AG10803 (cell line): ENCODE results near the gene FXYD1.

Experiments used
- DNase-seq: peaks from one replicate; pipeline ENCODE4 v3.0.0; 2010; ENCODE audit warnings: low read depth
- H3K4me3 ChIP-seq: 2 replicates; pipeline ENCODE4 v1.5.1; 2011; ENCODE audit warnings: mild to moderate bottlenecking, low read length, control low read depth
- TF ChIP-seq, protein P1 (sequence below): conservative IDR thresholded peaks from 2 replicates; pipeline ENCODE4 v1.5.1; 2011; ENCODE audit warnings: mild to moderate bottlenecking, low read length, control low read depth, inconsistent platforms

Gene FXYD1

DNA sequence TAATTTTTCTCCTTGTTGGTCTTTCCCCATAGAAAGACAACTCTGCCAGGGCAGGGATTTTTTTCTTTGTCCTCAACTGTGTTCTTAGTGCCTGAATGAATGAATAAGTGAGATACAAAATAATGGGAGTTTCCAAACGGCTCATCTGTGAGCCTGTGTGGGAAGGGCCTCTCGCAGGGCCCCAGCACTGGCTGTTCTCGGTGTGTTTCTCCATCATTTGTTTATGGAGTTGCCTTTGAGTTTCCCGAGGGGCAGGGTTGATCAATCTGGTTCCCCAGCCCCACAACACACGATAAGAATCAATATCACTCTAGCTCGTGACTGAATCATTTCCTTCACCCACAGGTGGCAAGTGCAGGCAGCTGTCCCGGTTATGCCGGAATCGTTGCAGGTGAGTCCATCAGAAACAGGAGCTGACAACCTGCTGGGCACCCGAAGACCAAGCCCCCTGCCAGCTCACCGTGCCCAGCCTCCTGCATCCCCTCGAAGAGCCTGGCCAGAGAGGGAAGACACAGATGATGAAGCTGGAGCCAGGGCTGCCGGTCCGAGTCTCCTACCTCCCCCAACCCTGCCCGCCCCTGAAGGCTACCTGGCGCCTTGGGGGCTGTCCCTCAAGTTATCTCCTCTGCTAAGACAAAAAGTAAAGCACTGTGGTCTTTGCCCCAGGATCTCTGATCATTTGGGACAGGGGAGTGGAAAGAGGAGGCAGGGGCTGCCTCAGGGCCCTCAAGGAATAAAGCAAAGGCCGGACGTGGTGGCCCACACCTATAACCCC is 30.8 kb downstream of the FXYD1 start:
- H3K4me3 ChIP-seq: no peak overlapping the region
- no peak for DNase-seq
- TF ChIP-seq, protein P1, sequence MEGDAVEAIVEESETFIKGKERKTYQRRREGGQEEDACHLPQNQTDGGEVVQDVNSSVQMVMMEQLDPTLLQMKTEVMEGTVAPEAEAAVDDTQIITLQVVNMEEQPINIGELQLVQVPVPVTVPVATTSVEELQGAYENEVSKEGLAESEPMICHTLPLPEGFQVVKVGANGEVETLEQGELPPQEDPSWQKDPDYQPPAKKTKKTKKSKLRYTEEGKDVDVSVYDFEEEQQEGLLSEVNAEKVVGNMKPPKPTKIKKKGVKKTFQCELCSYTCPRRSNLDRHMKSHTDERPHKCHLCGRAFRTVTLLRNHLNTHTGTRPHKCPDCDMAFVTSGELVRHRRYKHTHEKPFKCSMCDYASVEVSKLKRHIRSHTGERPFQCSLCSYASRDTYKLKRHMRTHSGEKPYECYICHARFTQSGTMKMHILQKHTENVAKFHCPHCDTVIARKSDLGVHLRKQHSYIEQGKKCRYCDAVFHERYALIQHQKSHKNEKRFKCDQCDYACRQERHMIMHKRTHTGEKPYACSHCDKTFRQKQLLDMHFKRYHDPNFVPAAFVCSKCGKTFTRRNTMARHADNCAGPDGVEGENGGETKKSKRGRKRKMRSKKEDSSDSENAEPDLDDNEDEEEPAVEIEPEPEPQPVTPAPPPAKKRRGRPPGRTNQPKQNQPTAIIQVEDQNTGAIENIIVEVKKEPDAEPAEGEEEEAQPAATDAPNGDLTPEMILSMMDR: no peak

DNA sequence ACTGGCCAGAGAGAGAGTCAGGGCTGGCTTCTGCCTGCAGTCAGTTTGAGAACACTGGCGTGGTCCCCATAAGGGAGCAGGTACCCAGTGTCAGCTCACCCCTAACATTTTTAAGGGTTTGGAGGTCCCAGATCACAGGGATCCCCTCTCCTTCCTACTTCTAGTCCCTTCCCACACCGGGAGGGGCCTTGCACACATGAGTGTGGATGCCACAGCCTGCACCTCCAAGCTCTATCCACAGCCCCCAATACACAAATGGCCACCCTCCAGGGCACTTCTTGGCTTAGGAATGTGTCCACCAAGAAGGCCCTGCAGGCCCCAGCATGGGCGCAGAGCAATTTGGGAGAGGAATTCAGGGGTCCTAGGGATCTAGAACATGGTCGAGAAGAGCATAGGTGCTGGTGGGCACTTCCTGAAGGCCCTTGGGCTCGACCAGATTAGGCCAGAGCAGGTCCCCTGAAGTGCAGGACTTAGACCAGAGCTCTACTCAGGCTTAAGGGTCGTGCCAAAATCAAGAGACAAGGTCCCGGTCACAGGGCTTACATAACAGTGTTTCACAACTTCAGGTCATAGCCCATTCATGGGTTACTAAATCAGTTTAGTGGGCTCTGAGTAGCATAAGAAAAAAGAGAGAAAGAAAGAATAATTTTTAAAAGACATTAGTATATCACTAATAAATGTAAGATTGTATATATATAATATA is 31.9 kb downstream of the FXYD1 start:
- TF ChIP-seq, protein P1: no peak
- DNase-seq: no peak
- H3K4me3 ChIP-seq: no peak overlapping the region

DNA sequence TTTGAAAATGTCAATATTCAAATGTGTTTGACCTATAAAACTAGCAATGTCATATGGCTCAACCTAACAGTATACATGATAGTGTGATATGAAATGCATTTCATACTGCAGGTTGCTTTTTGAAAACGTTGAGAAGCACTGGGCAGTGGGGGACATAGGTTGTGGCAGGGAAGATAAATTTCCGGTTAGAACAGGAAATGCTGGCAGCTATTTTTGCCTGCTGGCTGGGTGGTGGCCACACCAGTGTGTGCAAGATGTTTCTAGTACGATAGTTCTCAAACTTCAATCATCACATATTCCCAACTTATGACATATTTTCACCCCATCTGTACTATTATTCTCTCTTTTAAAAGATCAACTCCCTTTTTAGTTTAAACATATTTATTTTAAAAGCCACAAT is 33.1 kb downstream of the FXYD1 start:
- TF ChIP-seq, protein P1: no peak
- H3K4me3 ChIP-seq: no peak overlapping the region
- no peak for DNase-seq

DNA sequence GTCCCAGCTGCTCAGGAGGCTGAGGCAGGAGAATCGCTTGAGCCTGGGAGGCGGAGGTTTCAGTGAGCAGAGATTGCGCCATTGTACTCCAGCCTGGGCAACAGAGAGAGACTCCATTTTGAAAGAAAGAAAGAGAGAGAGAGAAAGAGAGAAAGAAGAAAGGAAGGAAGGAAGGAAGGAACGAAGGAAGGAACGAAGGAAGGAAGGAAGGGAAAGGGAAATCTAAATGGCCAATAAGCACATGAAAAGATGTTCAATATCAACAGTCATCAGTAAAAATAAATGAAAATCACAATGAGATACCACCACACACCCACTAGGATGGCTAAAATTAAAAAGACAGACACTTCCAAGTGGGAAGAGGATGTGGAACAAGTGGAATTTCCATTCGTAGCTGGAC is 35.6 kb downstream of the FXYD1 start:
- no peak for DNase-seq
- TF ChIP-seq, protein P1: no peak
- H3K4me3 ChIP-seq: no peak overlapping the region

DNA sequence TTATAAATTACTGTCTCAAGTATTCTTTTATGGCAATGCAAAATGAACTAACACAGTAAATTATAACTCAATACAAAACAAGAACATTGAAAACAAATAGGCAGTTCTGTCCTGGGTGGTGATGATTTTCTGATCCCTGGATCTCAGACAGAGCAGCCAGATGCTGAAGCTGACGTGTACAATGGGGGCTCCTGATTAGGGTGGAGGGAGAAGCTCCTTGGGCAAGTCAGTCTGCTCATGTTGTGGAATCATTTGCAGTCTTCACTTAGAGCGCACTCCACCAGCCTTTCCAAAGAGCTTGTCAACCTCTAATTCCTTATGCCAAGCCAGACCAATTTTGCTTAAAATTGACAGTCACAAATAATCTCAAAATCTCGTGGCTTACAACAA is 37.6 kb downstream of the FXYD1 start:
- TF ChIP-seq, protein P1: no peak

DNA sequence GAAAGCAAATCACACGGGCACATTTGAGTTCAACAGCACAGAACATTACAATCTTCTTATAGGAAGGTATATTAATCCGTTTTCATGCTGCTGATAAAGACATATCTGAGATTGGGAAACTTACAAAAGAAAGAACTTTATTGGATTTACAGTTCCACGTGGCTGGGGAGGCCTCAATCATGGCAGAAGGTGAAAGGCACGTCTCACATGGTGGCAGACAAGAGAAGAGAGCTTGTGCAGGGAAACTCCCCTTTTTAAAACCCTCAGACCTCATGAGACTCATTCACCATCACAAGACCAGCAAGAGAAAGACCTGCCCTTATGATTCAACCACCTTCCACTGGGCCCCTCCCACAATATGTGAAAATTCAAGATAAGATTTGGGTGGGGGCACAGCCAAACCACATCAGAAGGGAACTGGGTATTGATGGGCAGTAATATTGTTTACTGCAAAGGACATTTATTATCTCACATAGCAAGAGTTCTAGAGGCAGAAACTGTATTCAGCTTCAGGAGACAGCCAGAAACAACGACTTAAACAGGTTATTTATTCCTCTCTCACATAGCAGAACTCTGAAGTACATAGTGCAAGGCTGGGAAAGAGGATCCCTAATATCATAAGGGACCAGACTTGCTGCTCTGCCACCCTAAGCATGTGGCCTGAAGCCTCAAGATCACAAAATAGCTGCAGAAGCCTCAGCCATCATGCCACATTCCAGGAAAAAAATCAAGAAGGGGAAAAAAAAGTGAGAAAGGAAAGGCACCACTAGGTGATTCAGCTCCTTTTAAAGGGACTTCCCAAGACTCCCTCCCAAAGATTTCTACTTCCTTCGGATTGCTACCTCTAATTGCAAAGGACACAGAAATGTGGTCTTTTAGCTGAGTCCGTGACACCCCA is 39.0 kb downstream of the FXYD1 start:
- no peak for DNase-seq
- no peak overlapping the region for H3K4me3 ChIP-seq
- TF ChIP-seq, protein P1: no peak

More for the DNA sequence above, 37.6 kb downstream of the FXYD1 start:
- no peak for DNase-seq
- H3K4me3 ChIP-seq: no peak overlapping the region
